Esophagus mucosa (tissue), 1 donor: Measurements from ENCODE around the gene NLRP3. TPM values are rescaled to one million over a fixed set of nuclear protein-coding genes. Genes with fewer than 3 reads are reported as not detected.
A peak's percentile ranks its signal among the peaks of the same experiment; 100 is the strongest.
"Not testable (repeated sequence)": the region's sequence is repeated elsewhere in the genome, so short reads cannot be mapped to it uniquely, and the experiment has no call there.

Experiments
- ATAC-seq: fragments of 200-7000 bp; cut with Tn5 transposase; one replicate; pipeline ENCODE4 v1.9.1; 2020
- total RNA-seq: library from RNA; stranded (reverse); gene quantifications from one replicate; pipeline ENCODE4 v1.2.4, GENCODE V29; 2023
- donor health status: DM: yes; HTN: yes; CAD: no.

NLRP3 gene
- total RNA-seq, 1 donor from 2014 or later, result 0.36 TPM

- ATAC-seq, result peak; percentile 43
These were observed 24.1 kb downstream of the NLRP3 start for GRCh38 chr1:247440001-247440620.

DNA sequence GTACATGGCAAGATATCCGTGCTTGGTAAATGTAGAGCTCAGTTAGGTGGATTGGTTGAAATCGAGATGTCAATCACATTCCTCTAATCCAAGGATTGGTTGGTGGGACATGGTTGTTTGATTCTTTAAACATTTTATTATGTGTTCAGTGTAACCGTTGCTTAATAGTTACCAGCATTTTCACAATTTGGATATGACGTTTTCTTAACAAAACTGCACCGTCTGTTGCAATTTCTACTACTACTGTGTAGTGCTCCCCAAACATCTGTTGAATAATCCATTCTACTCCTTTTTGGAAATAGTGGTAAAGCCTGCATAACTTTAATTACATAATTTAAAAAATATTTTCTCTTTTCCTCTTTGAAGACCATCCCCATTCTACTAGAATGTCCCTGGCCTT, 25.6 kb downstream of the NLRP3 start:
- no peak for ATAC-seq

GRCh38 chr1:247442164-247442563, 26.2 kb downstream of the NLRP3 start:
- ATAC-seq, result no peak

GRCh38 chr1:247443641-247444040, 27.7 kb downstream of the NLRP3 start:
- no peak for ATAC-seq

- no peak for ATAC-seq
These were observed 28.6 kb downstream of the NLRP3 start for GRCh38 chr1:247444571-247444970.

GRCh38 chr1:247445526-247446356, 29.8 kb downstream of the NLRP3 start:
- no peak for ATAC-seq

DNA sequence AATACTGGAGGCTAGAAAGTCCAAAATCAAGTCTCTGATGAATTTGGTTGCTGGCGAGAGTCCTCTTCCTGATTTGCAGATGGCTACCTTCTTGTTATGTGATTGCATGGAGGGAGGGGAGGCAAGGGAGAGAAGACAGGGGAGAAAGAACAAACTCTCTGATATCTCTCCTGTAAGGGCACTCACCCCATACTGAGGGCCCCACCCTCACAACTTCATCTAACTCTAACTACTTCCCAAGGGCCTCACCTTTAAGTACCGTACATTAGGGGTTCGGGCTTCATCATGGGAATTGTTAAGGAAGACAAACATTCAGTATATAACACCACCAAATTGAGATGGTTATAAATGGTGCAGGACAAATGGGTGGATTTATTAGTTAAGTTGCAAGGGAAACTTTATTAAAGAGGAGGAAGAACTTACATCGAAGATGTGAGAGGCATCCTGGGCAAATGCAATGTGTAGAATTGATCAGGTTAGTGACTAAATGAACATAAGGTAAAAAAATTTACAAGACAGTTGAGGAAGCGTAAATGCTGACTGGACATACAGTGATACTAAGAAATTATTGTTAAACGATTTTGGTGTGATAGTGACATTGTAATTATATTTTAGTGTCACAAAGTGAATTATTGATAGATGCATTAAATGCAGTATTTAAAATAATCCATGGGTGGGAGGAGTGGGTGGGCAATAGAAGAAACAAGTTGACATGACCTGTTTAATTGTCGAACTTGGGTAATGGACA, 31.4 kb downstream of the NLRP3 start:
- ATAC-seq, result no peak

DNA sequence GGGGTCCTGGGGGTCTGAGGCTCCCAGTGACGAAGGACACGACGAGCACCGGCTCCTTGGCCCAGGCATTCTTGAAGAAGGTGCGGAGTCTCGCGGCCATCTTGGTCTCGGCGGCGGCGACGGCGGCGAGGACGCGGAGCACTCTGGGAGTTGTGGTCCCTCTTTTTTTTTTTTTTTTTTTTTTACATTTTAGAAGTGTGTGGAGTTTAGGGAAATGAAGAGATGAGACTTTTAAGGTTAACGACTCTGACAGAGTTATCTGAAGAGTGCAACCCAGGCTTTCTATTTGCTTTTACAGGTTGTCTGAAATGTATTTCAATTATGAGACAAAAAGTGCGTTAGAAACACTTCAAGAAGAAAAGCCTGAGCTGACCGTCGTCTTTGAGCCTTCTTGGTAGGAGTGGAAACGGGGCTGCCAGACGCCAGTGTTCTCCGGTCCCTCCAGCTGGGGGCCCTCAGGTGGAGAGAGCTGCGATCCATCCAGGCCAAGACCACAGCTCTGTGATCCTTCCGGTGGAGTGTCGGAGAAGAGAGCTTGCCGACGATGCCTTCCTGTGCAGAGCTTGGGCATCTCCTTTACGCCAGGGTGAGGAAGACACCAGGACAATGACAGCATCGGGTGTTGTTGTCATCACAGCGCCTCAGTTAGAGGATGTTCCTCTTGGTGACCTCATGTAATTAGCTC, 32.3 kb downstream of the NLRP3 start:
- ATAC-seq, result peak; percentile 66

DNA sequence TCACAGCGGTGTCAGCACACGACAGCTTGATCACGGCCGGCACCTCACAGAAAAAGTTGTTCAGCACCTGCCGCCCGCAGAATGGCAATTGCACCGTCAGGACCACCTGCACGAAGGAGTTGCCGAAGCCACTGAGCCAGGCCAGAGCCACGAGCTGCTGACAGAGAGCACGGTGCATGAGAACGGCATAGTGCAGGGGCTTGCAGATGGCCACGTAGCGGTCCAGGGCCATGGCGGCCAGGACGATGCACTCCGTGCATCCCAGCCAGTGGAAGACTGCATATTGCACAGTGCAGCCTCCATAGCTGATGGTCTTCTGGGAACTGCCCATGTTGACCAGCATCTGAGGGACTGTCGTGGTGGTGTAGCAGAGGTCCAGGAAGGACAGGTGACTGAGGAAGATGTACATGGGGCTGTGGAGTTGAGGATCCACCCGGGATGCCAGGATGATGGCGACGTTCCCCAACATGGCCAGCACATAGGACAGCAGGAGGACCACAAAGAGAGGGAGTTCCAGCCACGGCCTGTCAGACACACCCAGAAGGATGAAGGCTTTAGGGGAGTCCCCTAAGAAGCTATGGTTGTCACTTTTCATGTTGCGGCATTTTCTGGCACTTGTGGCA, 35.5 kb downstream of the NLRP3 start:
- no peak for ATAC-seq

DNA sequence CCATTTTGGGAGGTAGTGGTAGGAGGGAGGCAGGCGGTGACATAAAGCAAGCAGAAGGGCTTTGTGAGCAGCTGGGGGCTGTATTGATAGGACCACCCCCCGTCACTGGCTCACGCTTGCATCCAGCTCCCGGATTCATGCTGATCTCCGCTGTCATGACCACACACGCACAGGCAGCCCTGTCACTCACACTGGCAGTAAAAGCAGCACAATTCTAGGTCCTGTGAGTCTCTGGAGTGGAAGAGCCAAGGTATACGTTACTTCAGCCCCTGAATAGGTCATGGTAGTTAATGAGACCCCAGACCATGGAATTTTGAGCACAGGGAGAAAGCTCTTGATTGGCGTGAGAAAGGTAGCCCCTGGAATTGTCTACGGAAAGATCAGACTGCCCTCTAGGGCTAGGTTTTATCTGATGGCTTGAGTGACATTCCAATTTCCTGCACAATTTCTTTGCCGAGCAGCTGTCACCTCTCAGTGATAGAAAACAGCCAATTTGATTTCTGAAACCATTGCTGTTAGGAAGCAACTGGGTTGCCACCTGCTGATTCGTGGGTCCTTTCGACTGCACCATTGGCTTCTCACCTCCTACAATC, 36.6 kb downstream of the NLRP3 start:
- ATAC-seq, result no peak

GRCh38 chr1:247453245-247453644, 37.3 kb downstream of the NLRP3 start:
- ATAC-seq, result no peak

DNA sequence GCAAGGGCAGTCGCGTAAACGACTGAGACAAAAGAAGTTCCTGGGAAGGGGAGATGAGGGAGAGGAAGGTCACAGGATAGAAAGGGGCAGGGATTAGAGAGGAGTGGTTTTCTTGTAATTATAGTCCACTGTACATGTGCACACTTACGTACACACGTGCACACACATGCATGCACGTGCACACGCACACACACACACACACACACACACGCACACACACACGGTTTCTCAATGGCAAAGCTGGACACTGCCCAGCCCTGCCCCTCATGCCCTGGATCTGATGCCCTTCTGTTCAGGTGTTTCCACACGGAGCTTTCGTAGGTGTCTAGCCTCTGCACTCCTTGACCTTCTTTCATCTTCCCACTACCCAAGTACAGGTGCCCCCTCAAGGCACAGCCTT, 38.0 kb downstream of the NLRP3 start:
- ATAC-seq, result no peak

GRCh38 chr1:247456021-247456420, 40.0 kb downstream of the NLRP3 start:
- no peak for ATAC-seq

DNA sequence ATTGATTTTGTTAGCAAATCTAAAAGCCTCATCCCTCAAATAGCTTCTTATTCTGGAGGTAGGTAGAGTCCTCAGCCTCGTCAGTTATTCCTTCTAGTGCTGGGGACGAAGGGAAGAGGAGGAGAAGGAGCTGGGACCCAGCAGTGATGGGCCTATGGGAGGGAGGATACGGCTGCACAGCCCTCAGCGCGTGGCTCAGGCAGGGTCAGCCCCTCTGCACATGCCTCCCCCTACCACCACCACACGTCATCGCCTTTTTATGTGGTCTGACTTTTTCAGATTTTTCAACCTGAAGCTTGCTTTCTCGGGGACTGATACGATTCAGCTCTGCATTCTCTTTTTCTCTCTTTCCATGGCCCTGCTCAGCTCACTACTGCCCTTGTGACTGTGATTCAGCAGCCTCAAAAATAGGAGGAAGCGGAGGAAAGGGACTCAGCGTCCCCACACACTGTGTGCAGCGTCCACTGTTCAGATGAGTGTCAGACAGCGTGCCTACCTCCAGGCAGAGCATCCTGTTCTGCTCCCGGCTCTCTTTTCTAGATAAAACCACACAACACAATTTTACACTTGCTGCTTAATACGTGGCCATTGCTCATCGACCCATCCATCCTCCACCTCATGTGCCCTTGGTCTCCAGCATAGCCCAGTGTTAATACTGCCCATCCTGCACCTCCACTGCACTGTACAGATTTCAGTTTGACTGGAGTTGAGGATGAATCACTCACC, 41.1 kb downstream of the NLRP3 start:
- no peak for ATAC-seq

DNA sequence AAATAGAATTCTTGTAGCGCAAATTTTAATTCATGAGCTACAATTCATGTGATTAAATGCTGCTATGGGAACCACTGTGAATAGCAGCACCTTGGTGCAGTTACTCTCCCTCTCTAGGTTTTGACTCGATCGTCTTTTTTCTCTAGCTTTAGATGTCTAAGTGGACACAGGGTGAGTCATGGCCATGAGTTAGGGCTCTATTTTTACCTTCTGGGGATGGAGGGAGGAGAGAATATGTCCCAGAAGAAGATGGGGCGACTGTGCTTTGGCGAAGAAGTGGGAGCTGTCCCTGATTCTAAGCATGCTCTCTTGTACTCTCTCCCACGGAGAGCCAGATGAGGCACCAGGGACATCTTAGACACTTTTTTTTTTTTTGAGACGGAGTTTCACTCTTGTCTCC, 43.5 kb downstream of the NLRP3 start:
- no peak for ATAC-seq

GRCh38 chr1:247465796-247466195, 49.8 kb downstream of the NLRP3 start:
- no peak for ATAC-seq

DNA sequence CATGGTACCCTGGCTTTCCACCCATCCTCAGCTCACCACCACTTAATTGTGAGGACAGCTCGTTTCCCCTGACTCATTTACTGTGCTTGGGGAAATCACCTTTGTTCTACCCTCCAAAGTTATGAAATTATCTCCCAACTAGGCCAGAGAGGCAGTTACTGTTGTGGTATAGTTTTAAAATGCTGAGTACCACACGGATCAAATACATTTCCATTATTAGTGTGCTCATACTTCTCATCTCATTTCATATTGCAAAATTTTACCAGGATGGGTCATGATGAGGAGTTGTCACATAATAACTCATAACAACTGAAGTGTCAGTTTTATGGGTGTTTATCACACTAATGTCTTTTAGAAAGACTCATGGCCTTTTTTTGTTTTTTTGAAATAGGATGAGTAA, 51.2 kb downstream of the NLRP3 start:
- ATAC-seq, result no peak

DNA sequence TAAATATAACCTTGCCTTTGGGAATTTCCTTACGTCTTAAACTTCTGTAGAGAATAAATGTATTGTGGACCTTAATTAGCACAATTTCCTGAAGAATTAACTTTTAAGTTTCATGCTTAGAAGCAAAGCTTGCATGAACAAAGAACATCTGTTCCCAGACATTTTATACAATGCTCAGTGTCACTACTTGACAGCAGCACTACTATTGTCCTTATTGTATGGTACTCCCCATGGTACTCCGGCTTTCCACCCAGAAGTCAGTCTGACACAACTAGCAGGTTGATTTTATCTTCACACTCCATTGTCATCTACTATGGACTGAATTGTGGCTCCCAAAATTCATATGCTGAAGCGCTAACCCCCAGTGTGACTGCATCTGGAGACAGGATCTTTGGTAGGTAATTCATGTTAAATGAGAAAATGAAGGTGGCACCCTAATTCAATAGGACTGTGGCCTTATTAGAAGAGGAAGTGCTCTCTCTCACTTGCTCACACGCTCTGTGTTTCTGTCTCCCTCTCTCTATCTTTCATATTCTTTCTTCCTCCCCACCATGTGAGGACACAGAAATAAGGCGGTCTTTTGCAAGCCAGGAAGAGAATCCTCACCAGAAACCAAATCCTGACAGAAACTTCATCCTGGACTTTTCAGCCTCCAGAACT, 52.6 kb downstream of the NLRP3 start:
- ATAC-seq, result no peak

DNA sequence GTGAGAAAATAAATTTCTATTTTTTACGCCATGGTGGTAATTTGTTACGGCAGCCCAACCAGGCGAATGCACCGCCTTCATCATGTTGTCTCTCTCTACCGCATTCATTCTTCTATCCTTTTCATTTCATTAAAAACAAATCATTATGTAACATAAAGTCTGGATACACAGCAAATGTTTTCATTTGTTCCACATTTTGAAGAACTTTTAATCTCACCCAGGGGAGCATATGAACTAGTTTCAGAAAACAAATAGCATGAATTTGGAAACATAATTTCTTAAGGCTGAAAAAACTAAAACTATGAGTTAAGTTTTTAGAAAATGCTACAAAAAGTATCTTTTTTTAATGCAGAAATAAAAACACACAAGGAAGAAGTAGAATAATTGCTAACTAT, 53.2 kb downstream of the NLRP3 start:
- ATAC-seq, result no peak

- ATAC-seq, result not testable (repeated sequence)
These were observed 55.0 kb downstream of the NLRP3 start for GRCh38 chr1:247470942-247471429.
